B cell (primary cell): ENCODE measurements around the gene TSPAN32. TPM values are rescaled to one million over a fixed set of nuclear protein-coding genes. Genes with fewer than 3 reads are reported as not detected.

Experiments used
- ATAC-seq: fragments of 200-7000 bp; cut with Tn5 transposase; one replicate; pipeline ENCODE4 v1.10.0; 2021; ENCODE audit warnings: low read depth, mild to moderate bottlenecking, moderate number of reproducible peaks, moderate library complexity
- CTCF ChIA-PET: fragments of 350-600 bp; sonication (Branson Sonifier 250); formaldehyde crosslinking; loops from one replicate; lab custom pipeline; 2021; ENCODE audit warnings: antibody characterized with exemption, inconsistent platforms; lab: Charles Lee
- POLR2A ChIA-PET: fragments of 350-600 bp; sonication (Branson Sonifier 250); formaldehyde crosslinking; loops from one replicate; lab custom pipeline; 2021; ENCODE audit warnings: antibody characterized with exemption; lab: Charles Lee
- DNase-seq: peaks from one replicate; pipeline ENCODE4 v3.0.0; 2013
- H2AFZ ChIP-seq: 2 replicates; pipeline ENCODE4 v1.6.1; 2012; ENCODE audit warnings: mild to moderate bottlenecking, low read depth, low read length; ENCODE audit not compliant: insufficient read depth, poor library complexity, severe bottlenecking
- H3K27ac ChIP-seq, 2 donors: 1 replicate in 1 of 2; 2 replicates in 1 of 2; pipeline ENCODE4 v1.5.1; 2012 to 2013; ENCODE audit warnings: low read length in 2 of 2, mild to moderate bottlenecking in 2 of 2, moderate library complexity in 1 of 2
- H3K27me3 ChIP-seq, 4 experiments: fragments of 200-600 bp in 1 of 4; sonication (generic) in 1 of 4; replicated peaks in 1 of 4; 1 replicate in 2 of 4; 2 replicates in 2 of 4; pipeline versions ENCODE4 v1.6.1 to v1.7.0; 2013 to 2016; ENCODE audit warnings: low read length in 3 of 4, mild to moderate bottlenecking in 2 of 4, mixed read lengths in 1 of 4, moderate library complexity in 1 of 4; ENCODE audit not compliant: insufficient read depth in 4 of 4, control insufficient read depth in 3 of 4; ENCODE audit errors: control extremely low read depth in 1 of 4
- H3K36me3 ChIP-seq, 2 experiments: replicated peaks in 1 of 2; 1 replicate in 1 of 2; 2 replicates in 1 of 2; pipeline versions ENCODE4 v1.6.1 to v1.7.1; 2013; ENCODE audit warnings: low read length in 1 of 2; ENCODE audit not compliant: insufficient read depth in 2 of 2, control insufficient read depth in 1 of 2; ENCODE audit errors: control extremely low read depth in 1 of 2, extremely low read depth in 1 of 2
- H3K4me1 ChIP-seq, 2 donors: fragments of 200-600 bp in 1 of 2; sonication (generic) in 1 of 2; 1 replicate in 1 of 2; 2 replicates in 1 of 2; pipeline versions ENCODE4 v1.5.1 to v1.6.1; 2013 to 2017; ENCODE audit warnings: low read length in 2 of 2; ENCODE audit not compliant: control insufficient read depth in 2 of 2, insufficient read depth in 2 of 2
- H3K4me2 ChIP-seq: replicated peaks from 2 replicates; pipeline ENCODE3; 2012; ENCODE audit warnings: mild to moderate bottlenecking, low read depth, low read length; ENCODE audit not compliant: poor library complexity, severe bottlenecking
- H3K4me3 ChIP-seq, 5 experiments: fragments of 200-600 bp in 1 of 5; sonication (generic) in 1 of 5; 1 replicate in 3 of 5; 2 replicates in 2 of 5; pipeline versions ENCODE4 v1.5.1 to v1.7.0; 2011 to 2016; ENCODE audit warnings: low read length in 4 of 5, mild to moderate bottlenecking in 4 of 5, low read depth in 2 of 5, control low read depth in 1 of 5, moderate library complexity in 1 of 5; ENCODE audit not compliant: insufficient read depth in 1 of 5; ENCODE audit errors: control extremely low read depth in 1 of 5, extremely low read depth in 1 of 5
- H3K79me2 ChIP-seq: fragments of 200-600 bp; sonication (generic); one replicate; pipeline ENCODE4 v1.6.0; 2016; ENCODE audit warnings: low read length; ENCODE audit not compliant: control insufficient read depth, insufficient read depth
- H3K9ac ChIP-seq: fragments of 200-600 bp; sonication (generic); 2 replicates; pipeline ENCODE4 v1.6.1; 2017; ENCODE audit warnings: mild to moderate bottlenecking, low read length, moderate library complexity
- H3K9me3 ChIP-seq, 3 donors: one replicate each; pipeline versions ENCODE4 v1.6.1 to v1.7.1; 2013; ENCODE audit warnings: low read length in 2 of 3; ENCODE audit not compliant: control insufficient read depth in 2 of 3, insufficient read depth in 1 of 3; ENCODE audit errors: control extremely low read depth in 1 of 3
- H4K20me1 ChIP-seq: 2 replicates; pipeline ENCODE4 v1.6.0; 2012; ENCODE audit warnings: mild to moderate bottlenecking, low read length; ENCODE audit not compliant: insufficient read depth, control insufficient read depth, poor library complexity, severe bottlenecking
- H3K27ac Mint-ChIP-seq: one replicate; pipeline ENCODE4 v1.8.0; 2021; ENCODE audit warnings: mixed read lengths
- H3K27me3 Mint-ChIP-seq: one replicate; pipeline ENCODE4 v1.8.0; 2021; ENCODE audit warnings: mixed read lengths
- H3K4me1 Mint-ChIP-seq: one replicate; pipeline ENCODE4 v1.8.0; 2021; ENCODE audit warnings: mixed read lengths
- H3K4me3 Mint-ChIP-seq: one replicate; pipeline ENCODE4 v1.8.0; 2021; ENCODE audit warnings: mixed read lengths
- H3K9me3 Mint-ChIP-seq: one replicate; pipeline ENCODE4 v1.8.0; 2022; ENCODE audit warnings: mixed read lengths; ENCODE audit not compliant: insufficient read depth
- CTCF ChIP-seq: fragments of 200-600 bp; IDR thresholded peaks from one replicate; pipeline ENCODE4 v1.8.0; 2022; ENCODE audit warnings: antibody characterized with exemption, mild to moderate bottlenecking
- EZH2 ChIP-seq: IDR thresholded peaks from 2 replicates; pipeline ENCODE4 v1.6.1; 2012; ENCODE audit warnings: borderline replicate concordance, low read depth, mild to moderate bottlenecking, moderate library complexity, low read length; ENCODE audit not compliant: insufficient read depth, poor library complexity, severe bottlenecking
- WGBS: methylation state at CpG from one replicate; pipeline ENCODE4 v1.1.5; 2013; ENCODE audit warnings: missing lambda C conversion rate; ENCODE audit not compliant: insufficient coverage; 5-methylcytosine and 5-hydroxymethylcytosine counted together
- intact Hi-C: fragments of 100-400 bp; cut with micrococcal nuclease; formaldehyde crosslinking; loops from one replicate; pipeline ENCODE4 v1.10.0; 2022
- polyA plus RNA-seq: library from polyadenylated mRNA; depleted of rRNA; stranded (reverse); fragments of >200 nt; gene quantifications from 2 replicates; pipeline ENCODE4 v1.2.3, GENCODE V29; 2012
- total RNA-seq, 2 donors: library from RNA; stranded (reverse); fragments of 120-200 nt in 1 of 2; gene quantifications; 1 replicate in 1 of 2; 2 replicates in 1 of 2; pipeline versions ENCODE4 v1.2.3 to v1.2.4, GENCODE V29; 2013 to 2022

Gene TSPAN32
- total and polyA plus RNA-seq, 2 donors (not counting 1 experiment from before 2014, with no cell fraction given), result 22.2 to 75.9 TPM

GRCh38 chr11:2265396-2265795 lies 36.4 kb upstream of the TSPAN32 start:
- no peaks in the 10 kb centered on the region for H3K27me3 Mint-ChIP-seq
- peak overlapping the region in 3 of 5 experiments; percentile 0 to 41 (median 34) for H3K4me3 ChIP-seq
- 0% methylated on average over 1 of the region's 2 CpGs for WGBS
- DNase-seq, result peak; percentile 79
- peak; percentile 53 for ATAC-seq
- peak overlapping the region; percentile 71 for H3K4me3 Mint-ChIP-seq
- TF ChIP-seq CTCF (no peak), EZH2 (no peak)
- POLR2A ChIA-PET, result no interaction called here
- intact Hi-C loops, result loop anchor here (1.0 kb wide), 1 partner anchor 34 kb away; no protein-coding TSS in a partner anchor
- H3K79me2 ChIP-seq, result no peaks in the 10 kb centered on the region
- H3K9ac ChIP-seq, result peak overlapping the region; percentile 42
- H3K4me2 ChIP-seq, result peak overlapping the region; percentile 76
- no peaks in the 10 kb centered on the region for H3K36me3 ChIP-seq
- peak overlapping the region; percentile 42 to 48 for H3K27ac ChIP-seq
- no peaks in the 10 kb centered on the region for H3K9me3 Mint-ChIP-seq
- H3K27me3 ChIP-seq, result peaks cover 0 to 5% (median under 1%) of the 10 kb centered on the region in 4 experiments
- peaks cover 35% of the 10 kb centered on the region for H3K4me1 Mint-ChIP-seq
- H3K4me1 ChIP-seq, result peaks cover 26 to 38% of the 10 kb centered on the region in 2 donors
- H4K20me1 ChIP-seq, result no peaks in the 10 kb centered on the region
- peak overlapping the region; percentile 75 for H3K27ac Mint-ChIP-seq
- CTCF ChIA-PET, result interaction anchor here (1.0 to 1.3 kb wide), 3 partner anchors 39 to 157 kb away, joined by 3 to 4 read pairs (median 4); no protein-coding TSS in a partner anchor
- peaks cover 0 to 11% (median 0%) of the 10 kb centered on the region in 3 donors for H3K9me3 ChIP-seq
- H2AFZ ChIP-seq, result peak overlapping the region; percentile 43

- H3K4me2 ChIP-seq, result peak overlapping the region; percentile 76
- H3K9me3 ChIP-seq, result peaks cover 0 to 16% (median 0%) of the 10 kb centered on the region in 3 donors
- WGBS, result 33% methylated on average over 24 of the region's 24 CpGs
- ATAC-seq (no peak), DNase-seq (no peak)
- peaks cover 38% of the 10 kb centered on the region for H3K4me1 Mint-ChIP-seq
- H4K20me1 ChIP-seq, result no peaks in the 10 kb centered on the region
- no peaks in the 10 kb centered on the region for H3K9me3 Mint-ChIP-seq
- intact Hi-C loops, result loop anchor here (1.0 kb wide), 1 partner anchor 33 kb away; no protein-coding TSS in a partner anchor
- H3K79me2 ChIP-seq, result no peaks in the 10 kb centered on the region
- peak overlapping the region; percentile 42 to 48 for H3K27ac ChIP-seq
- peak overlapping the region; percentile 71 for H3K4me3 Mint-ChIP-seq
- H3K27me3 ChIP-seq, result peaks cover 0 to 11% (median 3%) of the 10 kb centered on the region in 4 experiments
- ChIA-PET CTCF (interaction anchor here (1.0 to 1.3 kb wide), 3 partner anchors 39 to 157 kb away, joined by 3 to 4 read pairs (median 4); no protein-coding TSS in a partner anchor), POLR2A (no interaction called here)
- H2AFZ ChIP-seq, result peak overlapping the region; percentile 43
- H3K27me3 Mint-ChIP-seq, result no peaks in the 10 kb centered on the region
- H3K36me3 ChIP-seq, result no peaks in the 10 kb centered on the region
- TF ChIP-seq EZH2 (no peak), CTCF (no peak)
- H3K4me1 ChIP-seq, result peaks cover 33 to 45% of the 10 kb centered on the region in 2 donors
- H3K4me3 ChIP-seq, result peak overlapping the region in 3 of 5 experiments; percentile 0 to 41 (median 34)
- peak overlapping the region; percentile 75 for H3K27ac Mint-ChIP-seq
- H3K9ac ChIP-seq, result peak overlapping the region; percentile 42
These were observed 35.8 kb upstream of the TSPAN32 start for GRCh38 chr11:2265854-2266585.
